DOHH2 (cell line): Measurements from ENCODE around the gene TMSB10.

Experiments
- H3F3A ChIP-seq: fragments of 200-600 bp; sonication (generic), shearing (Covaris generic); 2 replicates; pipeline ENCODE4 v1.6.0; 2016; ENCODE audit warnings: antibody characterized with exemption, mild to moderate bottlenecking; ENCODE audit not compliant: control insufficient read depth, insufficient read depth
- H3K27ac ChIP-seq: fragments of 200-600 bp; sonication (generic); 2 replicates; pipeline ENCODE4 v1.5.1; 2014; ENCODE audit warnings: low read depth, mild to moderate bottlenecking, low read length, moderate library complexity
- H3K27me3 ChIP-seq: fragments of 200-600 bp; sonication (generic); 2 replicates; pipeline ENCODE4 v1.6.1; 2014; ENCODE audit warnings: mild to moderate bottlenecking, low read length, mixed read lengths; ENCODE audit not compliant: control insufficient read depth
- H3K36me3 ChIP-seq: fragments of 200-600 bp; sonication (generic); 2 replicates; pipeline ENCODE4 v1.6.1; 2014; ENCODE audit warnings: mild to moderate bottlenecking, low read length, moderate library complexity, mixed read lengths; ENCODE audit not compliant: control insufficient read depth
- H3K4me1 ChIP-seq: fragments of 200-600 bp; sonication (generic); 2 replicates; pipeline ENCODE4 v1.6.1; 2014; ENCODE audit warnings: mild to moderate bottlenecking, low read length, mixed read lengths; ENCODE audit not compliant: control insufficient read depth
- H3K4me2 ChIP-seq: fragments of 200-600 bp; sonication (generic); 2 replicates; pipeline ENCODE4 v1.6.0; 2014; ENCODE audit warnings: mild to moderate bottlenecking, low read length, moderate library complexity
- H3K4me3 ChIP-seq: fragments of 200-600 bp; sonication (generic); 2 replicates; pipeline ENCODE4 v1.5.1; 2014; ENCODE audit warnings: mild to moderate bottlenecking, low read length, mixed read lengths
- H3K79me2 ChIP-seq: fragments of 200-600 bp; sonication (generic); 2 replicates; pipeline ENCODE4 v1.6.1; 2014; ENCODE audit warnings: mild to moderate bottlenecking, low read length, mixed read lengths; ENCODE audit not compliant: control insufficient read depth
- H3K9me2 ChIP-seq: fragments of 200-600 bp; sonication (generic); replicated peaks from 2 replicates; pipeline ENCODE4 v1.6.1; 2014; ENCODE audit warnings: mild to moderate bottlenecking, low read length, mixed read lengths; ENCODE audit not compliant: control insufficient read depth
- H3K9me3 ChIP-seq: fragments of 200-600 bp; sonication (generic); 2 replicates; pipeline ENCODE4 v1.6.1; 2014; ENCODE audit warnings: antibody characterized with exemption, low read length, mixed read lengths; ENCODE audit not compliant: control insufficient read depth, insufficient read depth
- H4K20me1 ChIP-seq: fragments of 200-600 bp; sonication (generic); 2 replicates; pipeline ENCODE4 v1.6.0; 2014; ENCODE audit warnings: low read depth, mild to moderate bottlenecking, antibody characterized with exemption, low read length, moderate library complexity; ENCODE audit not compliant: control insufficient read depth, insufficient read depth
- EZH2phosphoT487 ChIP-seq: fragments of 200-600 bp; sonication (generic); IDR thresholded peaks from 2 replicates; pipeline ENCODE4 v1.6.1; 2017; ENCODE audit warnings: borderline replicate concordance, mild to moderate bottlenecking, antibody characterized with exemption, low read length, moderate library complexity, mixed read lengths
- TF ChIP-seq, protein P1 (sequence below): fragments of 200-600 bp; sonication (generic); IDR thresholded peaks from one replicate; pipeline ENCODE4 v1.5.1; 2014; ENCODE audit warnings: antibody characterized with exemption, mild to moderate bottlenecking, low read depth, low read length; ENCODE audit not compliant: poor library complexity, severe bottlenecking

TMSB10 gene

GRCh38 chr2:84882775-84883550 lies 22.5 kb upstream of the TMSB10 start:
- peak overlapping the region; percentile 87; the same call in 1 of the 2 replicates for H3K4me2 ChIP-seq
- peaks cover 25% of the 10 kb centered on the region for H3K4me1 ChIP-seq
- H3K79me2 ChIP-seq = no peaks in the 10 kb centered on the region
- H4K20me1 ChIP-seq = no peaks in the 10 kb centered on the region
- H3K36me3 ChIP-seq = no peaks in the 10 kb centered on the region
- no peak overlapping the region for H3K4me3 ChIP-seq
- peaks cover 37% of the 10 kb centered on the region for H3K27me3 ChIP-seq
- H3K9me2 ChIP-seq = no peaks in the 10 kb centered on the region
- H3F3A ChIP-seq = no peaks in the 10 kb centered on the region
- H3K9me3 ChIP-seq = no peaks in the 10 kb centered on the region
- no peak overlapping the region for H3K27ac ChIP-seq
- no peak for TF ChIP-seq EZH2phosphoT487
- TF ChIP-seq, protein P1, sequence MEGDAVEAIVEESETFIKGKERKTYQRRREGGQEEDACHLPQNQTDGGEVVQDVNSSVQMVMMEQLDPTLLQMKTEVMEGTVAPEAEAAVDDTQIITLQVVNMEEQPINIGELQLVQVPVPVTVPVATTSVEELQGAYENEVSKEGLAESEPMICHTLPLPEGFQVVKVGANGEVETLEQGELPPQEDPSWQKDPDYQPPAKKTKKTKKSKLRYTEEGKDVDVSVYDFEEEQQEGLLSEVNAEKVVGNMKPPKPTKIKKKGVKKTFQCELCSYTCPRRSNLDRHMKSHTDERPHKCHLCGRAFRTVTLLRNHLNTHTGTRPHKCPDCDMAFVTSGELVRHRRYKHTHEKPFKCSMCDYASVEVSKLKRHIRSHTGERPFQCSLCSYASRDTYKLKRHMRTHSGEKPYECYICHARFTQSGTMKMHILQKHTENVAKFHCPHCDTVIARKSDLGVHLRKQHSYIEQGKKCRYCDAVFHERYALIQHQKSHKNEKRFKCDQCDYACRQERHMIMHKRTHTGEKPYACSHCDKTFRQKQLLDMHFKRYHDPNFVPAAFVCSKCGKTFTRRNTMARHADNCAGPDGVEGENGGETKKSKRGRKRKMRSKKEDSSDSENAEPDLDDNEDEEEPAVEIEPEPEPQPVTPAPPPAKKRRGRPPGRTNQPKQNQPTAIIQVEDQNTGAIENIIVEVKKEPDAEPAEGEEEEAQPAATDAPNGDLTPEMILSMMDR = no peak

DNA sequence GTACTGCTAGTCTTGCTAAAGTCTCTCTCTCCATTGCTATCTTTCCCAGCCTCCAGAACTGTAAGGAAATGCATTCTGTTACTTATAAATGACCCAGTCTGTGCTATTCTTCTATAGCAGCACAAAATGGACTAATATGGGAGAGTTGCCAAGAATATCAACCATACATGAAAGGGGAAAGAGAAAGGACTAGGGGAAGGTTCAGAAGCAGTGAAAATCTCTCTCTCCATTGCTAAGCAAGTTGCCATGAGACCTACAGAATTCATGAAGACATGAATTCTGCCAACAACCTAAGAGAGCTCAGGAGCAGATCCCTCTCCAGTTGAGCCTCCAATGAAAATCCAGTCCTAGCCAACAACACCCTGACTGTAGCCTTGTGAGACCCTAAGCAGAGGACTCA lies 21.0 kb upstream of the TMSB10 start:
- H3K4me3 ChIP-seq = no peak overlapping the region
- H3K27ac ChIP-seq = no peak overlapping the region
- H3K9me2 ChIP-seq = no peaks in the 10 kb centered on the region
- peaks cover 4% of the 10 kb centered on the region for H3F3A ChIP-seq
- no peak overlapping the region for H3K4me2 ChIP-seq
- H3K79me2 ChIP-seq = no peaks in the 10 kb centered on the region
- H3K4me1 ChIP-seq = peaks cover 38% of the 10 kb centered on the region
- H3K27me3 ChIP-seq = peaks cover 26% of the 10 kb centered on the region
- TF ChIP-seq EZH2phosphoT487 = no peak
- TF ChIP-seq, protein P1 = no peak
- no peaks in the 10 kb centered on the region for H3K36me3 ChIP-seq
- H3K9me3 ChIP-seq = no peaks in the 10 kb centered on the region
- no peaks in the 10 kb centered on the region for H4K20me1 ChIP-seq

DNA sequence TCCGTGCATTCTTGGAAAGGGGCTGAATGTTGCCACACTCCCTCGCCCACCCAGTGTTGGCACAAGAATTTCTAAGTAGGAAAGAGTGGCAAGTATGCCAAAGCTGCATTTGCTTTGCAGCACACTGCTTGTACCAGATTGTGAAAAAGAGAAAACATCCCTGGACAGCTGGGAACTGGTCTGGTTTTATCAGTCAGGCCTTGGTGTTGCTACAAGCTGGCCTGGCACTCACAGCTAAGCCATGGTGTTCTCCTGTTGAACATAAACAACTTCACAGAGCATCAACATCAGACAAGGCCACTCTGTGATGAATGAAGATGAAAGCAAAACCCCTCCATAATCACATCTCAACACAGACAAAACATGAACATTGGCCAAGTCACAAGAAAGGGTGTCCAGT lies 20.3 kb upstream of the TMSB10 start:
- no peak overlapping the region for H3K27ac ChIP-seq
- no peaks in the 10 kb centered on the region for H3K9me3 ChIP-seq
- no peaks in the 10 kb centered on the region for H3K79me2 ChIP-seq
- H3K4me1 ChIP-seq = peaks cover 39% of the 10 kb centered on the region
- H4K20me1 ChIP-seq = no peaks in the 10 kb centered on the region
- H3K4me2 ChIP-seq = no peak overlapping the region
- no peaks in the 10 kb centered on the region for H3K9me2 ChIP-seq
- no peak for TF ChIP-seq EZH2phosphoT487
- TF ChIP-seq, protein P1 = no peak
- H3K36me3 ChIP-seq = no peaks in the 10 kb centered on the region
- no peak overlapping the region for H3K4me3 ChIP-seq
- peaks cover 8% of the 10 kb centered on the region for H3F3A ChIP-seq
- H3K27me3 ChIP-seq = peaks cover 20% of the 10 kb centered on the region
